Epithelial cell of umbilical artery (primary cell): ENCODE data around the gene HOXD12. TPM values are rescaled to one million over a fixed set of nuclear protein-coding genes. Genes with fewer than 3 reads are reported as not detected.

Experiments
- total RNA-seq: library from RNA; depleted of rRNA; stranded (reverse); fragments of >200 nt; gene quantifications from 2 replicates; pipeline ENCODE4 v1.2.3, GENCODE V29; 2014

HOXD12 gene, protein sequence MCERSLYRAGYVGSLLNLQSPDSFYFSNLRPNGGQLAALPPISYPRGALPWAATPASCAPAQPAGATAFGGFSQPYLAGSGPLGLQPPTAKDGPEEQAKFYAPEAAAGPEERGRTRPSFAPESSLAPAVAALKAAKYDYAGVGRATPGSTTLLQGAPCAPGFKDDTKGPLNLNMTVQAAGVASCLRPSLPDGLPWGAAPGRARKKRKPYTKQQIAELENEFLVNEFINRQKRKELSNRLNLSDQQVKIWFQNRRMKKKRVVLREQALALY
- not detected in 2 replicates for total RNA-seq

DNA sequence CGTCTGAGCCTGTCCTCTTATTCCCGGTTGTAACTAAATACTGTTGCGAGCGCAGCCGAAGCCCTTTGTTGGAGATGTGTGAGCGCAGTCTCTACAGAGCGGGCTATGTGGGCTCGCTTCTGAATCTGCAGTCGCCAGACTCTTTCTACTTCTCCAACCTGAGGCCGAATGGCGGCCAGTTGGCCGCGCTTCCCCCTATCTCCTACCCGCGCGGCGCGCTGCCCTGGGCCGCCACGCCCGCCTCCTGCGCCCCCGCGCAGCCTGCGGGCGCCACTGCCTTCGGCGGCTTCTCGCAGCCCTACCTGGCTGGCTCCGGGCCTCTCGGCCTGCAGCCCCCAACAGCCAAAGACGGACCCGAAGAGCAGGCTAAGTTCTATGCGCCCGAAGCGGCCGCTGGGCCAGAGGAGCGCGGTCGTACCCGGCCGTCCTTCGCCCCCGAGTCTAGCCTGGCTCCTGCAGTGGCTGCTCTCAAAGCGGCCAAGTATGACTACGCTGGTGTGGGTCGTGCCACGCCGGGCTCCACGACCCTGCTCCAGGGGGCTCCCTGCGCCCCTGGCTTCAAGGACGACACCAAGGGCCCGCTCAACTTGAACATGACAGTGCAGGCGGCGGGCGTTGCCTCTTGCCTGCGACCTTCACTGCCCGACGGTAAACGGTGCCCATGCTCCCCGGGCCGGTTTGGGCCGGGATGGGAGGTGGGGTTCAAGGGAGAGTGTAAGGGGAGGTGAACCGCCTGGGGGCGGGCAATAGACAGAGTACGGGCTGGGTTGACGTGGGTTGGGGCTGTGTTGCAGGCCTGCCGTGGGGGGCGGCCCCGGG lies at the start of gene HOXD12:
TSS of gene HOXD12 (plus strand) at position 68 of the 819 bp plus-strand sequence. CDS start at position 75, 7 bp downstream.

DNA sequence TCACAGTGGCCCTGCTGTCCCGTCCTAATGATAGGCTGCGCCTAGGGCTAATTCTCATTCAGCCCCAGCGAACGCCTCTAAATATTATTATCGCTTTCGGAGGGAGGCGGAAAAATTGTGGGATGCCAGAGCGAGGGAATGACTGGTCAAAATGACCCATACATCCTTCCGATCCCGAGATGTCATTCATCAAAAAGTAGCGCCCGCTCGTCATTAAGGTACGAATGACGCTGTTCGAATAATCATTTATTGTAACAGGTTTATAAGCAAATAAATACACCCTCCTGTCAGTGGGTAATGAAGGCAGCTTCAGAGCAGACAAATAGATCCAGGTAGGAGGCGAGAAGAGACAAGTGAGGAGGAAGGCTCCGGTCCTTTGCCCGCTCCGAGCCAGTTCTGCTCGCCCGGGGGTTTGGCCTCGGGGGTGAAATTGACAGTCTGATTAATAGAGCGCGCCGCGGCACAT lies 15.8 kb upstream of the HOXD12 start, which contains the start of gene EVX2:
TSS of gene EVX2 (minus strand) at position 167 of the 466 bp plus-strand sequence. CDS start 186 bp downstream, outside the sequence.

DNA sequence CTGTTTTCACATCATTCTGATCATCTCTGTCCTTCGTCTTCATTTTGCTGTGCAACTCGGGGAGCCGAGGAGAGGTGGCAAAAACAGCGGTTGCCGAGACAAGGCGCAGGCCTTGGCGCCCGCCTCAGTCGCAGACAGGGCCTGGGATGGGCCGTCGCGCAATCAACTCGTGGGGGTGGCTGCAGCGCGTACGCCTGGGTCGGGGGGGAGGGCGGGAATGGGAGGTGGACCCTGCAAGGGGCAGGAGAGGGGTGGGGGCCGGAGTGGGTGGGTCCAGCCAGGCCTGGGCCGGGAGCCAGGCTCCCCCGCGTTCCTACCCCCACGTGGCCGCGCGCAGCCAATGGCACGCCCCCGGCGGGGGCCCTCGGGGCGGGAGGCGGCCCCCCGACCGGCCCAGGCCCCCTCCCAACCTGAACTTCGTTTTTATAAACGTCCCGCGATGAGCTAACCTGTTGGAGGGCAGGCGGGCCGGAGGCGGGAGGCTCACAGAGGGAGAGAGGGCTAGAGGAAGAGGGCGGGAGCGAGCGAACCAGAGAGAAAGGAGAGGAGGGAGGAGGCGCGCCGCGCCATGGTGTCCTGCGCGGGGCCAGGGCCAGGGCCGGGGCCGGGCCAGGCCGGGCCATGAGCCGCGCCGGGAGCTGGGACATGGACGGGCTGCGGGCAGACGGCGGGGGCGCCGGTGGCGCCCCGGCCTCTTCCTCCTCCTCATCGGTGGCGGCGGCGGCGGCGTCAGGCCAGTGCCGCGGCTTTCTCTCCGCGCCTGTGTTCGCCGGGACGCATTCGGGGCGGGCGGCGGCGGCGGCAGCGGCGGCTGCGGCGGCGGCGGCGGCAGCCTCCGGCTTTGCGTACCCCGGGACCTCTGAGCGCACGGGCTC lies 7.1 kb upstream of the HOXD12 start, which contains the start of gene HOXD13:
TSS of gene HOXD13 (plus strand) at position 452 of the 875 bp plus-strand sequence. CDS start at position 622, 170 bp downstream.

DNA sequence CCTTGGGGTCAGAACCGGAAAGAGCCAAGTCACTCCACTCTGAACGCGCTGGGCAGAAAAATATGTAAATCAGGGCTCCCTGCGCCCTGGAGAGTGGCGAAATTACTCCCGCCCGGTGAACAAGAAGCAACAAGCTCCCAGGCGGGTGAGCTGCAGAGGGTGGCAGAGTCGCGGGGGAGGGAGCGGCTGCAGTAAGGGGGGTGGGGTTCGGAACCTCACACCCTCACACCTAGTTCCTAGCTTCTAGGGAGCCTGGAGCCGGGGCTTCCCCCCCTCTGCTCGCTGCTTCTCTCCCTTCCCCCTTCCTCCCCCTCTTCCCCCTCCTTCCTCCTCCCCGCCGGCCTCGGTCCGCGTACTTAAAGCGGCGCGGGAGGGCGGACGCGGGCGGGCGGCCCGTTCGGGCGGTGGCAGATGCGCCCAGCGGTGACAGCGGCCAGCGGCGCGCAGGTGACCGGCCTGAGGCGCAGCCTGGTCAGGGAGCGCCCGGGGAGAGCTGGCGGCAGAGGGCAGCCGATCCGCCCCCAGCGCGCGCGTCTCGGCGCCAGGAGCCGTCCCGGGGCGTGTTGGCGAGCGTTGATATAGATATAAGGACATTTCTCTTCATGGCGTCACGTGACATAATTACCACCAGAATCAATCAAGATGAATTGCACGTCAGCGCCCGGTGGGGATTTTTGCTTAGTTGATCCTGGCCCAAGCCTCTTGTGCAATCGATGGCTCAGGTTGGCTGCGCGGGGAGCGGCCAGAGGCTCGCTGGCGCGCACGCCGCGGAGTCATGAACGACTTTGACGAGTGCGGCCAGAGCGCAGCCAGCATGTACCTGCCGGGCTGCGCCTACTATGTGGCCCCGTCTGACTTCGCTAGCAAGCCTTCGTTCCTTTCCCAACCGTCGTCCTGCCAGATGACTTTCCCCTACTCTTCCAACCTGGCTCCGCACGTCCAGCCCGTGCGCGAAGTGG lies 7.3 kb downstream of the HOXD12 start, which contains the start of gene HOXD11:
TSS of gene HOXD11 (plus strand) at position 700 of the 959 bp plus-strand sequence. CDS start at position 776, 76 bp downstream.

DNA sequence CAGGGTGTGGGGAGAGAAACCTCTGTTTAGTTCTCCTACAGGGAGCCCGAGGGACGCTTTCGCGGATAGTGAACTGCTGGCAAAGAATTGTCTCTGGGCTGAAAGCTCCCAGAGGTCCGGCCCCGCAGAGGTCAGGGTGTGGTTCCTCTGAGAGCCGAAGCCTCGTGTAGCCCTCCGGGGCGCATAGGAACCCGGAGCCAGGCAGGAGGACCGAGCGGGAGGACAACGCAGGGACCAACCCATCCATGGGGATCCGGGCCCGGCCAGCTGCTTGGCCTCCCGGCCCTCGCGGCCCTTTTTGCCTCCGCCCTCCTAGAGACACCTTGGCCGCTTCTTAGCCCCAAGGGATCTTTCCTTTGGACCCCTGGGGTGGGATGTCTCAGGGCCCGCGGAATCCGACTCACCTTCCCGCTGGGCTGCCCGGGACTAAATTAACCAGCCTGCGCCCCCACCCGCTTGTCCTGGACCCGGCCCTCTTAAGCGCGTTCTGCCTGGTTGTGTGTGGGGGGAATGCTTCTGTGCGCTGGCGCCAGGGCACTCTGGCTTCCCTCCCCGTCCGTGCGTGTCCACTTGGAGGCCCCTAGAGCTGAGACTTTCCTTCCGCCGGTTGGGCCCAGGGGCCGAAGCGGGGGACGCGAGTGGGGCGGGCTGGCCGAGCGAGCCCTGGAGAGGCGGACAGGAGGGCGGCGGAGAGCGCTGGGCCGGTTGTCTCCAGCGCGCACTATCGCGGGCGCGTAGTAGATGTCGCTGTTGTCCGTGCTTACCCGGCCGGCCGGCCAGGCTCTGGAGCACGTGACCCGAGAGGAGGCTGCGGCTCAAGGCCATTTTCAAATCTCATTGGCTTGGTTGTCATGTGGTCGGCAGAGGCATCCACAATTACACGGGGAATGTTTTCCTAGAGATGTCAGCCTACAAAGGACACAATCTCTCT lies 16.6 kb downstream of the HOXD12 start, which contains the start of gene HOXD10:
TSS of gene HOXD10 (plus strand) at position 896 of the 931 bp plus-strand sequence. CDS start 56 bp downstream, outside the sequence.

DNA sequence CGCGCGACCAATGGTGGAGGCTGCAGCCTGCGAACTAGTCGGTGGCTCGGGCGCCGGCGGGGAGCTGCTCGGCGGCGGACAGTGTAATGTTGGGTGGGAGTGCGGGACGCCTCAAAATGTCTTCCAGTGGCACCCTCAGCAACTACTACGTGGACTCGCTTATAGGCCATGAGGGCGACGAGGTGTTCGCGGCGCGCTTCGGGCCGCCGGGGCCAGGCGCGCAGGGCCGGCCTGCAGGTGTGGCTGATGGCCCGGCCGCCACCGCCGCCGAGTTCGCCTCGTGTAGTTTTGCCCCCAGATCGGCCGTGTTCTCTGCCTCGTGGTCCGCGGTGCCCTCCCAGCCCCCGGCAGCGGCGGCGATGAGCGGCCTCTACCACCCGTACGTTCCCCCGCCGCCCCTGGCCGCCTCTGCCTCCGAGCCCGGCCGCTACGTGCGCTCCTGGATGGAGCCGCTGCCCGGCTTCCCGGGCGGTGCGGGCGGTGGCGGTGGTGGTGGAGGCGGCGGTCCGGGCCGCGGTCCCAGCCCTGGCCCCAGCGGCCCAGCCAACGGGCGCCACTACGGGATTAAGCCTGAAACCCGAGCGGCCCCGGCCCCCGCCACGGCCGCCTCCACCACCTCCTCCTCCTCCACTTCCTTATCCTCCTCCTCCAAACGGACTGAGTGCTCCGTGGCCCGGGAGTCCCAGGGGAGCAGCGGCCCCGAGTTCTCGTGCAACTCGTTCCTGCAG lies 23.3 kb downstream of the HOXD12 start, which contains the start of gene HOXD9:
TSS of gene HOXD9 (plus strand) at position 37 of the 728 bp plus-strand sequence. CDS start at position 87, 50 bp downstream.

DNA sequence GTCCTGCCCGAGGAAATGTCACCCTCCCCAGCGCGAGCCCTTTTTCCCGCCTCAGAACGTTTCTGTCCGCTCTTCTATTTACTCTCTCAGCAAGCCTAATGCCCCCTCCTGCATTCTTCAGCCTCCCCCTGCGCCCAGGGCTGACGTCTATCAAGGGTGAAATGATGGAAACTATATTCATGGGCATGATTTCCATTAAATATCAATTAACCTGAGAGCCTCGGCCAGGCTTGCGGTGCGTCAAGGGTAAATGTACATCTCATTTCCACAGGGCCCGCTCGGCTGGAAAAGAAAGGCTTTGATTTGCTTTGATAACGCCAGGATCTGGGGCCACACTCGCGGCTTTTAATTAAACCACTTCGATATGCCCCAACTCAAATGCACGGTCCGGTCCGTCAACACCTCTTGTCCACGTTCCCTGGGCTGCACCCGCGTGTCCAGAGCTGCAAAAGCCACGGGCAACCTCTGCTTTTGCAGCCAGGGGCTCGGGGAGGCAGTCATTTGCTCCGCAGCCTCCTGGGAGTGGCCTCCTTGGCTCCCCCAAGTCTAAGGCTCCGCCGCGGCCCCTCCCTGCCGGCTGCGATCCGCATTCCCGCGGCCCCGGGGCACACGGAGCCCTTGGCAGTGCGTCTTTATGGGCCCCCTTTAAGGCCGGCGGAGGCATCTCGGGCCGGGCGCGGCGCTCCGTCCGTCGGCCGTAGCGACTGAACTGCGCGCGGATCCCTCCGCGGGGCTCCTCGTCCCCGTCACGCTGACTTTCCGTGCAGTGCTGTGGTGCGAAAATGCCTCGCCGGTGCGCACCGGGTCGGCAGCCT lies 29.6 kb downstream of the HOXD12 start, which contains the start of gene HOXD8:
TSS of gene HOXD8 (plus strand) at position 724 of the 815 bp plus-strand sequence. CDS start 662 bp downstream, outside the sequence.

DNA sequence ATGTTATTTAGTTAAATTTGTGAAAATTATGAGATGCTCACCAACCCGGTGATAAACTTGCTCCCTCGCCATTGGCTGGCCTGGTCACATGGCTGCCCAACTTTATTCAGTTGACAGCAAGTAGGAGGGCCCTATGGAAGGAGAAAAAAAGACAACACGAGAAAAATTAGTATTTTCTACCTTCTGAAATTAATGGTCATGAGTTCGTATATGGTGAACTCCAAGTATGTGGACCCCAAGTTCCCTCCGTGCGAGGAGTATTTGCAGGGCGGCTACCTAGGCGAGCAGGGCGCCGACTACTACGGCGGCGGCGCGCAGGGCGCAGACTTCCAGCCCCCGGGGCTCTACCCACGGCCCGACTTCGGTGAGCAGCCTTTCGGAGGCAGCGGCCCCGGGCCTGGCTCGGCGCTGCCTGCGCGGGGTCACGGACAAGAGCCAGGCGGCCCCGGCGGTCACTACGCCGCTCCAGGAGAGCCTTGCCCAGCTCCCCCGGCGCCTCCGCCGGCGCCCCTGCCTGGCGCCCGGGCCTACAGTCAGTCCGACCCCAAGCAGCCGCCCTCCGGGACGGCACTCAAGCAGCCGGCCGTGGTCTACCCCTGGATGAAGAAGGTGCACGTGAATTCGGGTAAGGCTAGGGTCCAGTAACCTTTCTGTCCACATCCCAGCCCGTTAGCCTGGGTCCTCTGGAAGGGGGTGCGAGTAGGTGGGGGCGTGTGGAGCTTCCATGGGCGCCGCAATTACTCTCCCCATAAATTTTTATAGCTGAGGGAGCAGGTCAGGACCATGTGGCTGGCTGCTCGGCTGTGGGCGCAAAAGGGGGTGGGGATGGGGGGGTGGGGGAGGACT lies 52.1 kb downstream of the HOXD12 start, which contains the start of gene HOXD4:
TSS of gene HOXD4 (plus strand) at position 109 of the 846 bp plus-strand sequence. CDS start at position 193, 84 bp downstream.

Other genes starting within 250 kb of the HOXD12 start
- 5.8 and 10.5 TPM in 2 replicates for gene LNPK, start 97.5 kb upstream of the HOXD12 start, total RNA-seq
- not detected in 2 replicates for gene EVX2, start 15.8 kb upstream of the HOXD12 start, total RNA-seq
- under 0.01 TPM in 1 of 2 replicates, not detected in the other for gene HOXD13, start 7.1 kb upstream of the HOXD12 start, total RNA-seq
- not detected in 2 replicates for gene HOXD11, start 7.5 kb downstream of the HOXD12 start, total RNA-seq
- under 0.01 and 0.15 TPM in 2 replicates for gene HOXD10, start 17.0 kb downstream of the HOXD12 start, total RNA-seq
- 1.3 and 1.4 TPM in 2 replicates for gene HOXD9, start 22.9 kb downstream of the HOXD12 start, total RNA-seq
- 6.2 and 7.8 TPM in 2 replicates for gene HOXD8, start 29.9 kb downstream of the HOXD12 start, total RNA-seq
- 0.65 and 3.5 TPM in 2 replicates for gene HOXD4, start 51.8 kb downstream of the HOXD12 start, total RNA-seq
- 4.2 and 5.9 TPM in 2 replicates for gene HOXD3, start 57.5 kb downstream of the HOXD12 start, total RNA-seq
- 4.3 and 7.8 TPM in 2 replicates for gene HOXD1, start 88.9 kb downstream of the HOXD12 start, total RNA-seq
- gene MTX2, start 169.6 kb downstream of the HOXD12 start, total RNA-seq: 33.7 and 38.3 TPM in 2 replicates